ENCODE data around the gene SPATA2.
A peak's percentile ranks its signal among the peaks of the same experiment; 100 is the strongest.
"Not testable (repeated sequence)": the region's sequence is repeated elsewhere in the genome, so short reads cannot be mapped to it uniquely, and the experiment has no call there.

The SPATA2 gene

GRCh38 chr20:49882171-49882970, 33.0 kb downstream of the SPATA2 start:
- DNase-seq, result no peak

- no peak for DNase-seq
These were observed 34.4 kb downstream of the SPATA2 start for GRCh38 chr20:49880724-49881445.

GRCh38 chr20:49880177-49880576, 35.2 kb downstream of the SPATA2 start:
- no peak for DNase-seq

GRCh38 chr20:49878977-49879376, 36.4 kb downstream of the SPATA2 start:
- no peak for DNase-seq

GRCh38 chr20:49877386-49877921, 37.9 kb downstream of the SPATA2 start:
- DNase-seq, result no peak

- no peak for DNase-seq
These were observed 40.6 kb downstream of the SPATA2 start for GRCh38 chr20:49874696-49875095.

- DNase-seq, result no peak
These were observed 43.3 kb downstream of the SPATA2 start for GRCh38 chr20:49872056-49872455.

- DNase-seq, result no peak
These were observed 43.9 kb downstream of the SPATA2 start for GRCh38 chr20:49871391-49871948.

GRCh38 chr20:49870261-49870660, 45.1 kb downstream of the SPATA2 start:
- DNase-seq, result no peak

- no peak for DNase-seq
These were observed 46.4 kb downstream of the SPATA2 start for GRCh38 chr20:49868964-49869363.

- DNase-seq, result no peak
These were observed 46.8 kb downstream of the SPATA2 start for GRCh38 chr20:49868538-49868937.

- no peak for DNase-seq
These were observed 47.7 kb downstream of the SPATA2 start for GRCh38 chr20:49867453-49868215.

GRCh38 chr20:49866051-49866450, 49.3 kb downstream of the SPATA2 start:
- DNase-seq, result no peak

GRCh38 chr20:49865559-49865958, 49.8 kb downstream of the SPATA2 start:
- DNase-seq, result no peak

- DNase-seq, result no peak
These were observed 51.7 kb downstream of the SPATA2 start for GRCh38 chr20:49863666-49864065.

- DNase-seq, result no peak
These were observed 52.6 kb downstream of the SPATA2 start for GRCh38 chr20:49862607-49863200.

- not testable (repeated sequence) for DNase-seq
These were observed 54.1 kb downstream of the SPATA2 start for GRCh38 chr20:49861232-49861631.

- DNase-seq, result peak; percentile 19
These were observed 55.5 kb downstream of the SPATA2 start for GRCh38 chr20:49859807-49860206.

- no peak for DNase-seq
These were observed 56.3 kb downstream of the SPATA2 start for GRCh38 chr20:49859011-49859410.

GRCh38 chr20:49858076-49858585, 57.2 kb downstream of the SPATA2 start:
- DNase-seq, result no peak

GRCh38 chr20:49856904-49857303, 58.4 kb downstream of the SPATA2 start:
- DNase-seq, result no peak

- DNase-seq, result no peak
These were observed 61.0 kb downstream of the SPATA2 start for GRCh38 chr20:49854190-49854875.
